ENCODE measurements around the gene RANGRF.
A peak's percentile ranks its signal among the peaks of the same experiment; 100 is the strongest.
"Not testable (repeated sequence)": the region's sequence is repeated elsewhere in the genome, so short reads cannot be mapped to it uniquely, and the experiment has no call there.

RANGRF gene

GRCh38 chr17:8288336-8289102 lies at the start of gene RANGRF:
TSS of gene RANGRF (plus strand) at chr17:8288670. CDS start at chr17:8288789, 119 bp downstream.
- DNase-seq (ENCODE audit: low spot score) = peak; percentile 94

- no peak for DNase-seq (ENCODE audit: low spot score)
These were observed 44.6 kb upstream of the RANGRF start for GRCh38 chr17:8243827-8244226.

GRCh38 chr17:8244768-8245167 lies 43.7 kb upstream of the RANGRF start:
- DNase-seq (ENCODE audit: low spot score) = no peak

GRCh38 chr17:8248751-8249607 lies 39.5 kb upstream of the RANGRF start, which contains the start of gene PFAS:
TSS of gene PFAS (plus strand) at chr17:8249289. CDS start at chr17:8253938, 4,649 bp downstream.
- DNase-seq (ENCODE audit: low spot score) = peak; percentile 93

GRCh38 chr17:8249621-8250500 lies 38.6 kb upstream of the RANGRF start:
- DNase-seq (ENCODE audit: low spot score) = no peak

- DNase-seq (ENCODE audit: low spot score) = not testable (repeated sequence)
These were observed 37.1 kb upstream of the RANGRF start for GRCh38 chr17:8251411-8251810.

GRCh38 chr17:8253801-8254200 lies 34.7 kb upstream of the RANGRF start:
- peak; percentile 11 for DNase-seq (ENCODE audit: low spot score)

- no peak for DNase-seq (ENCODE audit: low spot score)
These were observed 33.6 kb upstream of the RANGRF start for GRCh38 chr17:8254881-8255280.

GRCh38 chr17:8255499-8255898 lies 33.0 kb upstream of the RANGRF start:
- no peak for DNase-seq (ENCODE audit: low spot score)

GRCh38 chr17:8256291-8256690 lies 32.2 kb upstream of the RANGRF start:
- DNase-seq (ENCODE audit: low spot score) = no peak

GRCh38 chr17:8256691-8257090 lies 31.8 kb upstream of the RANGRF start:
- DNase-seq (ENCODE audit: low spot score) = no peak

- no peak for DNase-seq (ENCODE audit: low spot score)
These were observed 30.7 kb upstream of the RANGRF start for GRCh38 chr17:8257801-8258200.

GRCh38 chr17:8264320-8264719 lies 24.1 kb upstream of the RANGRF start:
- DNase-seq (ENCODE audit: low spot score) = no peak

- DNase-seq (ENCODE audit: low spot score) = no peak
These were observed 23.5 kb upstream of the RANGRF start for GRCh38 chr17:8264836-8265542.

- no peak for DNase-seq (ENCODE audit: low spot score)
These were observed 21.6 kb upstream of the RANGRF start for GRCh38 chr17:8266648-8267479.

- no peak for DNase-seq (ENCODE audit: low spot score)
These were observed 20.9 kb upstream of the RANGRF start for GRCh38 chr17:8267480-8268147.

GRCh38 chr17:8268550-8269298 lies 19.7 kb upstream of the RANGRF start:
- DNase-seq (ENCODE audit: low spot score) = no peak

GRCh38 chr17:8272421-8272820 lies 16.0 kb upstream of the RANGRF start:
- DNase-seq (ENCODE audit: low spot score) = no peak

GRCh38 chr17:8273884-8274444 lies 14.5 kb upstream of the RANGRF start:
- no peak for DNase-seq (ENCODE audit: low spot score)

All from Ammon's horn (tissue), 1 donor.